Kidney (tissue), 14 donors: ENCODE results near the gene MAN2A2. TPM values are rescaled to one million over a fixed set of nuclear protein-coding genes. Genes with fewer than 3 reads are reported as not detected.

Source experiments
- DNase-seq, 5 donors: peaks; one replicate each; pipeline ENCODE4 v3.0.0-alpha.2; 2013 to 2020
- FAIRE-seq: peaks from 2 replicates; lab custom pipeline; 2012; peaks lifted over from hg19 to GRCh38; lab: Jason Lieb, UNC
- H3K27ac ChIP-seq, 2 donors: one replicate each; pipeline ENCODE4 v1.7.0; 2013; ENCODE audit warnings: low read depth in 2 of 2, low read length in 2 of 2, inconsistent platforms in 1 of 2
- H3K27me3 ChIP-seq: one replicate; pipeline ENCODE4 v1.7.1; 2013; ENCODE audit warnings: low read length, inconsistent platforms; ENCODE audit not compliant: control insufficient read depth, insufficient read depth
- H3K36me3 ChIP-seq, 3 donors: one replicate each; pipeline versions ENCODE4 v1.7.0 to v1.7.1; 2013; ENCODE audit warnings: low read length in 3 of 3, control low read depth in 1 of 3, inconsistent platforms in 1 of 3; ENCODE audit not compliant: insufficient read depth in 3 of 3, control insufficient read depth in 2 of 3
- H3K4me1 ChIP-seq, 3 donors: one replicate each; pipeline versions ENCODE4 v1.7.0 to v1.7.1; 2013; ENCODE audit warnings: low read length in 3 of 3, inconsistent platforms in 1 of 3, low read depth in 1 of 3; ENCODE audit not compliant: control insufficient read depth in 2 of 3, insufficient read depth in 2 of 3
- H3K4me3 ChIP-seq, 3 donors: one replicate each; pipeline versions ENCODE4 v1.7.0 to v1.8.1; 2013; ENCODE audit warnings: low read length in 3 of 3, control low read depth in 1 of 3, inconsistent platforms in 1 of 3
- H3K9ac ChIP-seq, 3 donors: one replicate each; pipeline versions ENCODE4 v1.7.0 to v1.7.1; 2013; ENCODE audit warnings: low read length in 3 of 3, control low read depth in 1 of 3, inconsistent platforms in 1 of 3
- H3K9me3 ChIP-seq, 3 donors: one replicate each; pipeline versions ENCODE4 v1.7.0 to v1.7.1; 2013; ENCODE audit warnings: low read length in 3 of 3, control low read depth in 1 of 3, inconsistent platforms in 1 of 3; ENCODE audit not compliant: control insufficient read depth in 2 of 3, insufficient read depth in 1 of 3
- intact Hi-C: fragments of 100-400 bp; cut with DNase I; formaldehyde crosslinking; loops from one replicate; pipeline ENCODE4 v1.11.1; 2022
- polyA plus RNA-seq: library from polyadenylated mRNA; stranded (reverse); fragments of 350-450 nt; fragmentation: Illumina TruSeq; extraction: RNeasy Lipid Tissue Mini Kit (QIAGEN cat#74804); gene quantifications from one replicate; pipeline ENCODE4 v1.2.3, GENCODE V29; 2014; ENCODE audit warnings: low read depth, low replicate concordance; ENCODE audit not compliant: insufficient read depth
- total RNA-seq: library from RNA; stranded (reverse); fragmentation: NEBNext Ultra II Directional; extraction: Animal tissue kit (Norgen Biotek cat#: 25700); gene quantifications from one replicate; pipeline ENCODE4 v1.2.1, GENCODE V29; 2021
- TF ChIP-seq, protein P1 (sequence below): IDR thresholded peaks from 3 replicates; pipeline ENCODE4 v1.5.1; 2012; ENCODE audit warnings: mild to moderate bottlenecking, moderate library complexity, borderline replicate concordance; ENCODE audit not compliant: insufficient read depth; ENCODE audit errors: extremely low read depth
- donor health status: control.
- donor health status: control.
- donor health status: control.
- donor health status: control.
- donor health status: control.
- donor health status: DM: yes; HTN: yes; CAD: no.
- donor health status: Normal renal cell carcinoma (clear cell type).

Gene MAN2A2
- total and polyA plus RNA-seq, 2 donors from 2014 or later: 11.4 to 56.3 TPM

- Histone ChIP-seq H3K27me3 (no peaks in the 10 kb centered on the region), H3K27ac (peak overlapping the region; percentile 94 to 95), H3K9ac (peak overlapping the region; percentile 41 to 86 (median 68)), H3K4me1 (peaks cover 0 to 22% (median 11%) of the 10 kb centered on the region in 3 donors), H3K4me3 (peak overlapping the region; percentile 62 to 80 (median 63)), H3K36me3 (no peaks in the 10 kb centered on the region), H3K9me3 (no peaks in the 10 kb centered on the region)
- TF ChIP-seq, protein P1, sequence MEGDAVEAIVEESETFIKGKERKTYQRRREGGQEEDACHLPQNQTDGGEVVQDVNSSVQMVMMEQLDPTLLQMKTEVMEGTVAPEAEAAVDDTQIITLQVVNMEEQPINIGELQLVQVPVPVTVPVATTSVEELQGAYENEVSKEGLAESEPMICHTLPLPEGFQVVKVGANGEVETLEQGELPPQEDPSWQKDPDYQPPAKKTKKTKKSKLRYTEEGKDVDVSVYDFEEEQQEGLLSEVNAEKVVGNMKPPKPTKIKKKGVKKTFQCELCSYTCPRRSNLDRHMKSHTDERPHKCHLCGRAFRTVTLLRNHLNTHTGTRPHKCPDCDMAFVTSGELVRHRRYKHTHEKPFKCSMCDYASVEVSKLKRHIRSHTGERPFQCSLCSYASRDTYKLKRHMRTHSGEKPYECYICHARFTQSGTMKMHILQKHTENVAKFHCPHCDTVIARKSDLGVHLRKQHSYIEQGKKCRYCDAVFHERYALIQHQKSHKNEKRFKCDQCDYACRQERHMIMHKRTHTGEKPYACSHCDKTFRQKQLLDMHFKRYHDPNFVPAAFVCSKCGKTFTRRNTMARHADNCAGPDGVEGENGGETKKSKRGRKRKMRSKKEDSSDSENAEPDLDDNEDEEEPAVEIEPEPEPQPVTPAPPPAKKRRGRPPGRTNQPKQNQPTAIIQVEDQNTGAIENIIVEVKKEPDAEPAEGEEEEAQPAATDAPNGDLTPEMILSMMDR: no peak
- DNase-seq (peak in 1 of 5 donors; percentile 41), FAIRE-seq (no peak)
- intact Hi-C loops: no loop called here
These were observed 26.3 kb downstream of the MAN2A2 start for GRCh38 chr15:90929246-90930019.

GRCh38 chr15:90930861-90931574 lies 27.9 kb downstream of the MAN2A2 start:
- DNase-seq: peak in 2 of 5 donors; percentile 7 to 45
- peak overlapping the region in 1 of 3 donors; percentile 86 for H3K9ac ChIP-seq
- TF ChIP-seq, protein P1: no peak
- FAIRE-seq: no peak
- no peaks in the 10 kb centered on the region for H3K9me3 ChIP-seq
- intact Hi-C loops: no loop called here
- peak overlapping the region; percentile 94 to 95 for H3K27ac ChIP-seq
- H3K36me3 ChIP-seq: no peaks in the 10 kb centered on the region
- peak overlapping the region in 2 of 3 donors; percentile 63 to 80 for H3K4me3 ChIP-seq
- no peaks in the 10 kb centered on the region for H3K27me3 ChIP-seq
- H3K4me1 ChIP-seq: peaks cover 0 to 29% (median 12%) of the 10 kb centered on the region in 3 donors

- Histone ChIP-seq H3K27me3 (no peaks in the 10 kb centered on the region), H3K4me3 (peak overlapping the region in 1 of 3 donors; percentile 87), H3K27ac (peak overlapping the region; percentile 80 to 94), H3K9me3 (no peaks in the 10 kb centered on the region), H3K9ac (peak overlapping the region in 1 of 3 donors; percentile 80), H3K4me1 (peaks cover 0 to 34% (median 14%) of the 10 kb centered on the region in 3 donors), H3K36me3 (no peaks in the 10 kb centered on the region)
- intact Hi-C loops: no loop called here
- FAIRE-seq (no peak), DNase-seq (no peak)
- TF ChIP-seq, protein P1: no peak
These were observed 28.4 kb downstream of the MAN2A2 start for GRCh38 chr15:90931575-90931827.
